WTC11 (cell line): ENCODE measurements around the gene STARD10. TPM values are rescaled to one million over a fixed set of nuclear protein-coding genes. Genes with fewer than 3 reads are reported as not detected.
A peak's percentile ranks its signal among the peaks of the same experiment; 100 is the strongest.

Source experiments
- ATAC-seq: fragments of 200-7000 bp; cut with Tn5 transposase; 2 replicates; pipeline ENCODE4 v1.10.0; 2021; ENCODE audit warnings: mild to moderate bottlenecking, moderate library complexity
- CTCF ChIA-PET: fragments of 300-600 bp; sonication (Branson Sonifier 250); formaldehyde crosslinking; loops from one replicate; lab custom pipeline; 2021; ENCODE audit warnings: antibody characterized with exemption; lab: Charles Lee
- POLR2A ChIA-PET: fragments of 350-600 bp; sonication (Branson Sonifier 250); formaldehyde crosslinking; loops from one replicate; lab custom pipeline; 2021; ENCODE audit warnings: antibody characterized with exemption; lab: Charles Lee
- DNase-seq: peaks from one replicate; pipeline ENCODE4 v3.0.0; 2021; ENCODE audit warnings: low spot score
- H3K27ac Mint-ChIP-seq: 2 replicates; pipeline ENCODE4 v1.8.0; 2021; ENCODE audit warnings: mixed read lengths
- H3K27me3 Mint-ChIP-seq: 2 replicates; pipeline ENCODE4 v1.8.0; 2021; ENCODE audit warnings: low read depth, mild to moderate bottlenecking, moderate library complexity, mixed read lengths
- H3K36me3 Mint-ChIP-seq: 2 replicates; pipeline ENCODE4 v1.8.0; 2021; ENCODE audit warnings: mixed read lengths
- H3K4me1 Mint-ChIP-seq: 2 replicates; pipeline ENCODE4 v1.8.0; 2022; ENCODE audit warnings: mixed read lengths
- H3K4me3 Mint-ChIP-seq: 2 replicates; pipeline ENCODE4 v1.8.0; 2021; ENCODE audit warnings: mild to moderate bottlenecking, moderate library complexity, mixed read lengths
- H3K9me3 Mint-ChIP-seq: 2 replicates; pipeline ENCODE4 v1.8.0; 2021; ENCODE audit warnings: mixed read lengths
- ATF3 ChIP-seq: sonication (generic); formaldehyde crosslinking; conservative IDR thresholded peaks from 2 replicates; pipeline ENCODE4 v1.8.1; 2022; ENCODE audit warnings: mild to moderate bottlenecking, missing genetic modification reagents
- CREB1 ChIP-seq: sonication (generic); formaldehyde crosslinking; IDR thresholded peaks from 2 replicates; pipeline ENCODE4 v1.8.0; 2023; ENCODE audit warnings: mild to moderate bottlenecking, missing genetic modification reagents
- CREM ChIP-seq: sonication (generic); formaldehyde crosslinking; IDR thresholded peaks from 2 replicates; pipeline ENCODE4 v1.8.1; 2022; ENCODE audit warnings: mild to moderate bottlenecking, missing genetic modification reagents, moderate library complexity
- CTCF ChIP-seq: fragments of 200-600 bp; IDR thresholded peaks from 2 replicates; pipeline ENCODE4 v1.8.0; 2022; ENCODE audit warnings: antibody characterized with exemption
- ELF4 ChIP-seq: sonication (generic); formaldehyde crosslinking; IDR thresholded peaks from 2 replicates; pipeline ENCODE4 v1.8.1; 2022; ENCODE audit warnings: low read depth, mild to moderate bottlenecking, moderate library complexity, missing genetic modification reagents
- EMX1 ChIP-seq: fragments of 250-450 bp; sonication (Bioruptor Pico); IDR thresholded peaks from 2 replicates; pipeline ENCODE4 v1.8.0; 2021; ENCODE audit warnings: mild to moderate bottlenecking
- ESRRA ChIP-seq: sonication (generic); formaldehyde crosslinking; IDR thresholded peaks from 2 replicates; pipeline ENCODE4 v1.8.1; 2022; ENCODE audit warnings: mild to moderate bottlenecking, missing genetic modification reagents, borderline replicate concordance
- ETV6 ChIP-seq: sonication (generic); formaldehyde crosslinking; IDR thresholded peaks from 2 replicates; pipeline ENCODE4 v1.8.1; 2022; ENCODE audit warnings: mild to moderate bottlenecking, missing genetic modification reagents
- FOXK1 ChIP-seq: sonication (generic); formaldehyde crosslinking; IDR thresholded peaks from 2 replicates; pipeline ENCODE4 v1.8.0; 2022; ENCODE audit warnings: mild to moderate bottlenecking, moderate library complexity, missing genetic modification reagents
- FOXP1 ChIP-seq: sonication (generic); formaldehyde crosslinking; IDR thresholded peaks from 2 replicates; pipeline ENCODE4 v1.8.0; 2022; ENCODE audit warnings: missing genetic modification reagents, mild to moderate bottlenecking, moderate library complexity, borderline replicate concordance
- JAZF1 ChIP-seq: fragments of 250-450 bp; sonication (Bioruptor Pico); IDR thresholded peaks from 2 replicates; pipeline ENCODE4 v1.9.0; 2021; ENCODE audit warnings: moderate library complexity, mild to moderate bottlenecking, inconsistent platforms
- NFATC4 ChIP-seq: fragments of 250-450 bp; sonication (Bioruptor Pico); IDR thresholded peaks from 2 replicates; pipeline ENCODE4 v1.9.0; 2021; ENCODE audit warnings: mild to moderate bottlenecking
- OVOL2 ChIP-seq: fragments of 250-450 bp; sonication (Bioruptor Pico); IDR thresholded peaks from 2 replicates; pipeline ENCODE4 v1.9.0; 2021; ENCODE audit warnings: mild to moderate bottlenecking, borderline replicate concordance
- TEAD1 ChIP-seq: sonication (generic); formaldehyde crosslinking; IDR thresholded peaks from 2 replicates; pipeline ENCODE4 v1.8.0; 2022; ENCODE audit warnings: mild to moderate bottlenecking, missing genetic modification reagents
- USF1 ChIP-seq: sonication (generic); formaldehyde crosslinking; IDR thresholded peaks from 2 replicates; pipeline ENCODE4 v1.8.0; 2022; ENCODE audit warnings: mild to moderate bottlenecking, missing genetic modification reagents
- USF2 ChIP-seq: sonication (generic); formaldehyde crosslinking; IDR thresholded peaks from 2 replicates; pipeline ENCODE4 v1.8.1; 2023; ENCODE audit warnings: mild to moderate bottlenecking, missing genetic modification reagents, moderate library complexity
- ZBTB43 ChIP-seq: sonication (generic); formaldehyde crosslinking; IDR thresholded peaks from 2 replicates; pipeline ENCODE4 v1.8.1; 2023; ENCODE audit warnings: mild to moderate bottlenecking, missing genetic modification reagents
- ZNF138 ChIP-seq: sonication (generic); formaldehyde crosslinking; conservative IDR thresholded peaks from 2 replicates; pipeline ENCODE4 v1.8.1; 2022; ENCODE audit warnings: mild to moderate bottlenecking, moderate library complexity, missing genetic modification reagents
- total RNA-seq: library from RNA; stranded (reverse); gene quantifications from 3 replicates; pipeline ENCODE4 v1.2.3, GENCODE V29; 2021
- TF ChIP-seq, protein P1 (sequence below): fragments of 250-450 bp; sonication (Bioruptor Pico); IDR thresholded peaks from 2 replicates; pipeline ENCODE4 v2.1.2; 2022; ENCODE audit warnings: mild to moderate bottlenecking, moderate library complexity
- TF ChIP-seq, protein P2 (sequence below): sonication (generic); formaldehyde crosslinking; IDR thresholded peaks from 2 replicates; pipeline ENCODE4 v1.8.1; 2022; ENCODE audit warnings: mild to moderate bottlenecking, missing genetic modification reagents, moderate library complexity, borderline replicate concordance

Gene STARD10
- total RNA-seq, 1 experiment from 2014 or later: 32.0 TPM

- H3K27ac Mint-ChIP-seq: no peak overlapping the region
- POLR2A ChIA-PET: interaction anchor here (0.5 kb wide), 1 partner anchor 63 kb away, joined by 3 read pairs; no protein-coding TSS in a partner anchor
Measured at GRCh38 chr11:72779495-72780128, 14.2 kb downstream of the STARD10 start.

GRCh38 chr11:72778535-72779494, 15.0 kb downstream of the STARD10 start:
- peaks cover 7% of the 10 kb centered on the region for H3K27me3 Mint-ChIP-seq
- H3K4me3 Mint-ChIP-seq: no peak overlapping the region; the same call in 1 of the 2 replicates
- peaks cover 25% of the 10 kb centered on the region for H3K4me1 Mint-ChIP-seq
- ChIA-PET CTCF (interaction anchor here (1.0 to 5.0 kb wide), 4 partner anchors 9 to 53 kb away, joined by 3 to 24 read pairs (median 10); partner anchors contain the start of gene STARD10), POLR2A (interaction anchor here (0.5 kb wide), 1 partner anchor 62 kb away, joined by 3 read pairs; no protein-coding TSS in a partner anchor)
- no peaks in the 10 kb centered on the region for H3K36me3 Mint-ChIP-seq
- no peaks in the 10 kb centered on the region for H3K9me3 Mint-ChIP-seq
- DNase-seq: no peak
- H3K27ac Mint-ChIP-seq: no peak overlapping the region
- ATAC-seq: no peak
- TF ChIP-seq ATF3 (CRISPR knock-in tag) (no peak), ZBTB43 (CRISPR knock-in tag) (no peak), CREM (CRISPR knock-in tag) (no peak), CREB1 (CRISPR knock-in tag) (no peak), CTCF (no peak), USF2 (no peak), USF1 (CRISPR knock-in tag) (no peak), ELF4 (CRISPR knock-in tag) (no peak), FOXK1 (CRISPR knock-in tag) (no peak), ZNF138 (CRISPR knock-in tag) (no peak), OVOL2 (CRISPR knock-in tag) (no peak), FOXP1 (CRISPR knock-in tag) (no peak), NFATC4 (CRISPR knock-in tag) (no peak), EMX1 (CRISPR knock-in tag) (no peak)
- TF ChIP-seq, protein P1, sequence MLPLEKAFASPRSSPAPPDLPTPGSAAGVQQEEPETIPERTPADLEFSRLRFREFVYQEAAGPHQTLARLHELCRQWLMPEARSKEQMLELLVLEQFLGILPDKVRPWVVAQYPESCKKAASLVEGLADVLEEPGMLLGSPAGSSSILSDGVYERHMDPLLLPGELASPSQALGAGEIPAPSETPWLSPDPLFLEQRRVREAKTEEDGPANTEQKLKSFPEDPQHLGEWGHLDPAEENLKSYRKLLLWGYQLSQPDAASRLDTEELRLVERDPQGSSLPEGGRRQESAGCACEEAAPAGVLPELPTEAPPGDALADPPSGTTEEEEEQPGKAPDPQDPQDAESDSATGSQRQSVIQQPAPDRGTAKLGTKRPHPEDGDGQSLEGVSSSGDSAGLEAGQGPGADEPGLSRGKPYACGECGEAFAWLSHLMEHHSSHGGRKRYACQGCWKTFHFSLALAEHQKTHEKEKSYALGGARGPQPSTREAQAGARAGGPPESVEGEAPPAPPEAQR (CRISPR knock-in tag): no peak
- TF ChIP-seq, protein P2, sequence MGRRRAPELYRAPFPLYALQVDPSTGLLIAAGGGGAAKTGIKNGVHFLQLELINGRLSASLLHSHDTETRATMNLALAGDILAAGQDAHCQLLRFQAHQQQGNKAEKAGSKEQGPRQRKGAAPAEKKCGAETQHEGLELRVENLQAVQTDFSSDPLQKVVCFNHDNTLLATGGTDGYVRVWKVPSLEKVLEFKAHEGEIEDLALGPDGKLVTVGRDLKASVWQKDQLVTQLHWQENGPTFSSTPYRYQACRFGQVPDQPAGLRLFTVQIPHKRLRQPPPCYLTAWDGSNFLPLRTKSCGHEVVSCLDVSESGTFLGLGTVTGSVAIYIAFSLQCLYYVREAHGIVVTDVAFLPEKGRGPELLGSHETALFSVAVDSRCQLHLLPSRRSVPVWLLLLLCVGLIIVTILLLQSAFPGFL (CRISPR knock-in tag): no peak
- TF ChIP-seq, all 79 proteins: peak for 0

More at GRCh38 chr11:72779495-72780128, 14.2 kb downstream of the STARD10 start:
- ATAC-seq (no peak), DNase-seq (no peak)
- peak overlapping the region; percentile 50 for H3K4me3 Mint-ChIP-seq
- CTCF ChIA-PET: interaction anchor here (1.3 to 3.6 kb wide), 4 partner anchors 8 to 14 kb away, joined by 3 to 42 read pairs (median 10); partner anchors contain the start of gene STARD10
- peaks cover 25% of the 10 kb centered on the region for H3K4me1 Mint-ChIP-seq
- peaks cover 7% of the 10 kb centered on the region for H3K27me3 Mint-ChIP-seq
- TF ChIP-seq ESRRA: no peak
- TF ChIP-seq USF2: no peak
- no peak for TF ChIP-seq JAZF1 (CRISPR knock-in tag)
- TF ChIP-seq ETV6 (CRISPR knock-in tag): no peak
- no peak for TF ChIP-seq TEAD1 (CRISPR knock-in tag)
- no peaks in the 10 kb centered on the region for H3K36me3 Mint-ChIP-seq
- H3K9me3 Mint-ChIP-seq: no peaks in the 10 kb centered on the region
